CD8-positive, alpha-beta memory T cell (primary cell): ENCODE data around the gene ATRNL1. TPM values are rescaled to one million over a fixed set of nuclear protein-coding genes. Genes with fewer than 3 reads are reported as not detected.

ENCODE experiments used
- CTCF ChIA-PET: fragments of 350-600 bp; sonication (Branson Sonifier 250); formaldehyde crosslinking; loops from one replicate; lab custom pipeline; 2021; ENCODE audit warnings: antibody characterized with exemption; lab: Charles Lee
- POLR2A ChIA-PET: fragments of 350-600 bp; sonication (Branson Sonifier 250); formaldehyde crosslinking; loops from one replicate; lab custom pipeline; 2021; ENCODE audit warnings: antibody characterized with exemption; lab: Charles Lee
- DNase-seq, 5 donors: peaks; one replicate each; pipeline versions ENCODE4 v3.0.0 to v3.0.0-alpha.2; 2020 to 2022; ENCODE audit warnings: mixed read lengths in 1 of 5
- H3K27ac ChIP-seq: one replicate; pipeline ENCODE4 v1.7.0; 2013; ENCODE audit warnings: low read depth, mild to moderate bottlenecking, low read length, moderate library complexity
- H3K27me3 ChIP-seq: 2 replicates; pipeline ENCODE4 v1.7.0; 2013; ENCODE audit warnings: low read length, mild to moderate bottlenecking; ENCODE audit not compliant: insufficient read depth, poor library complexity, severe bottlenecking
- H3K36me3 ChIP-seq: 2 replicates; pipeline ENCODE4 v1.7.0; 2013; ENCODE audit warnings: mild to moderate bottlenecking, low read length, moderate library complexity; ENCODE audit not compliant: insufficient read depth
- H3K4me1 ChIP-seq: 2 replicates; pipeline ENCODE4 v1.7.0; 2013; ENCODE audit warnings: mild to moderate bottlenecking, low read length, moderate library complexity; ENCODE audit not compliant: insufficient read depth
- H3K4me3 ChIP-seq: 2 replicates; pipeline ENCODE4 v1.7.0; 2013; ENCODE audit warnings: mild to moderate bottlenecking, low read length
- H3K9me3 ChIP-seq: 2 replicates; pipeline ENCODE4 v1.7.0; 2013; ENCODE audit warnings: mild to moderate bottlenecking, low read length
- H3K27ac Mint-ChIP-seq, 8 donors: one replicate each; pipeline ENCODE4 v1.8.0; 2020 to 2021; ENCODE audit warnings: mixed read lengths in 8 of 8, mild to moderate bottlenecking in 6 of 8, inconsistent platforms in 3 of 8, moderate library complexity in 3 of 8
- H3K27me3 Mint-ChIP-seq, 2 donors: one replicate each; pipeline ENCODE4 v1.8.0; 2020 to 2021; ENCODE audit warnings: mixed read lengths in 2 of 2, mild to moderate bottlenecking in 1 of 2, moderate library complexity in 1 of 2
- H3K36me3 Mint-ChIP-seq, 3 donors: one replicate each; pipeline ENCODE4 v1.8.0; 2020 to 2021; ENCODE audit warnings: mixed read lengths in 3 of 3, inconsistent platforms in 1 of 3, mild to moderate bottlenecking in 1 of 3
- H3K4me1 Mint-ChIP-seq, 3 donors: one replicate each; pipeline ENCODE4 v1.8.0; 2020 to 2021; ENCODE audit warnings: mixed read lengths in 3 of 3, inconsistent platforms in 1 of 3, mild to moderate bottlenecking in 1 of 3
- H3K4me3 Mint-ChIP-seq, 7 donors: one replicate each; pipeline ENCODE4 v1.8.0; 2020 to 2021; ENCODE audit warnings: mixed read lengths in 7 of 7, mild to moderate bottlenecking in 6 of 7, moderate library complexity in 4 of 7, inconsistent platforms in 2 of 7
- H3K9me3 Mint-ChIP-seq, 5 donors: one replicate each; pipeline ENCODE4 v1.8.0; 2020 to 2022; ENCODE audit warnings: mixed read lengths in 5 of 5, mild to moderate bottlenecking in 3 of 5, moderate library complexity in 2 of 5, inconsistent platforms in 1 of 5
- polyA plus RNA-seq: library from polyadenylated mRNA; unstranded; fragments of 300-500 nt; fragmentation: Illumina TruSeq; gene quantifications from one replicate; pipeline ENCODE4 v1.2.3, GENCODE V29; 2021
- total RNA-seq, 2 experiments: library from RNA; stranded (reverse); gene quantifications; one replicate each; pipeline ENCODE4 v1.2.3, GENCODE V29; 2021

Gene ATRNL1
- total and polyA plus RNA-seq, 3 experiments from 2014 or later = not detected

DNA sequence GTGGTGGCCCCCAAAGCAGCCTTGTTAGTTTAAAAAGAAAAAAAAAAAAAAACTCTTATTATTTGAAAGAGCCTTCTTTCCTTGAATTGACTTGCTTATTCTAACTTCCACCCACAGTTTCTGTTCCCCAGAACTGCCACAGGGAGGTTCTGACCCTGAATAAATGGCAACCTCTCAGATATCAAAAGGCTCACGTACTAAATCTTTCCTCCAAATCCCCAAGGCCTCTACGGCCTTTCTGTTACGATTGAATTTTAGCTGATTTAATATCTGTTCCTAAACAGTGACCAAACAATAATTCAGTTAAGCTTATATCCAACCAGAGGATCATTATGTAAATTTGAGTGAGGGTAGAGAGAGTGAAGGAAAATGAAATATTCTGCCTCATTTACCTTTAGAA lies 697.1 kb downstream of the ATRNL1 start:
- POLR2A ChIA-PET = no interaction called here
- no peaks in the 10 kb centered on the region for H3K27me3 Mint-ChIP-seq

GRCh38 chr10:115795964-115796363 lies 702.8 kb downstream of the ATRNL1 start:
- Mint-ChIP-seq H3K4me3 (no peak overlapping the region), H3K27ac (no peak overlapping the region), H3K9me3 (peaks cover 4 to 11% (median 8%) of the 10 kb centered on the region in 5 donors), H3K36me3 (no peaks in the 10 kb centered on the region), H3K27me3 (no peaks in the 10 kb centered on the region), H3K4me1 (no peaks in the 10 kb centered on the region)
- Histone ChIP-seq H3K4me1 (no peaks in the 10 kb centered on the region), H3K4me3 (no peak overlapping the region), H3K36me3 (no peaks in the 10 kb centered on the region), H3K27me3 (no peaks in the 10 kb centered on the region), H3K27ac (no peak overlapping the region), H3K9me3 (no peaks in the 10 kb centered on the region)
- ChIA-PET CTCF (no interaction called here), POLR2A (no interaction called here)
- DNase-seq = no peak

More for the DNA sequence above, 697.1 kb downstream of the ATRNL1 start:
- CTCF ChIA-PET = no interaction called here
- Histone ChIP-seq H3K27me3 (no peaks in the 10 kb centered on the region), H3K27ac (no peak overlapping the region), H3K9me3 (no peaks in the 10 kb centered on the region), H3K36me3 (no peaks in the 10 kb centered on the region), H3K4me1 (no peaks in the 10 kb centered on the region), H3K4me3 (no peak overlapping the region)
- Mint-ChIP-seq H3K9me3 (peaks cover 0 to 11% (median 6%) of the 10 kb centered on the region in 5 donors), H3K4me1 (no peaks in the 10 kb centered on the region), H3K27ac (no peak overlapping the region), H3K36me3 (no peaks in the 10 kb centered on the region), H3K4me3 (no peak overlapping the region)
- DNase-seq = no peak

GRCh38 chr10:115801457-115801856 lies 708.3 kb downstream of the ATRNL1 start:
- CTCF ChIA-PET = no interaction called here
- peaks cover 3 to 23% (median 9%) of the 10 kb centered on the region in 5 donors for H3K9me3 Mint-ChIP-seq
- H3K36me3 ChIP-seq = no peaks in the 10 kb centered on the region
- H3K4me1 ChIP-seq = no peaks in the 10 kb centered on the region
- no peak overlapping the region for H3K4me3 ChIP-seq
- H3K4me1 Mint-ChIP-seq = no peaks in the 10 kb centered on the region
- H3K36me3 Mint-ChIP-seq = no peaks in the 10 kb centered on the region
- peaks cover 0 to 2% of the 10 kb centered on the region in 2 donors for H3K27me3 Mint-ChIP-seq
- H3K9me3 ChIP-seq = no peaks in the 10 kb centered on the region
- no peak for DNase-seq
- no peaks in the 10 kb centered on the region for H3K27me3 ChIP-seq
- H3K27ac Mint-ChIP-seq = no peak overlapping the region
- POLR2A ChIA-PET = no interaction called here
- H3K27ac ChIP-seq = no peak overlapping the region
- H3K4me3 Mint-ChIP-seq = no peak overlapping the region

GRCh38 chr10:115801992-115802391 lies 708.8 kb downstream of the ATRNL1 start:
- Mint-ChIP-seq H3K4me3 (no peak overlapping the region), H3K36me3 (no peaks in the 10 kb centered on the region), H3K27ac (no peak overlapping the region), H3K4me1 (no peaks in the 10 kb centered on the region), H3K9me3 (peaks cover 3 to 23% (median 9%) of the 10 kb centered on the region in 5 donors), H3K27me3 (peaks cover 0 to 2% of the 10 kb centered on the region in 2 donors)
- POLR2A ChIA-PET = no interaction called here
- no peak for DNase-seq
- Histone ChIP-seq H3K27ac (no peak overlapping the region), H3K27me3 (no peaks in the 10 kb centered on the region), H3K4me1 (no peaks in the 10 kb centered on the region), H3K9me3 (no peaks in the 10 kb centered on the region), H3K4me3 (no peak overlapping the region), H3K36me3 (no peaks in the 10 kb centered on the region)
- CTCF ChIA-PET = no interaction called here

- H3K27ac ChIP-seq = no peak overlapping the region
- no peaks in the 10 kb centered on the region for H3K36me3 ChIP-seq
- Mint-ChIP-seq H3K4me3 (no peak overlapping the region), H3K27me3 (peaks cover 0 to 2% of the 10 kb centered on the region in 2 donors), H3K27ac (no peak overlapping the region), H3K36me3 (no peaks in the 10 kb centered on the region), H3K9me3 (peaks cover 0 to 19% (median 8%) of the 10 kb centered on the region in 5 donors), H3K4me1 (no peaks in the 10 kb centered on the region)
- no peak overlapping the region for H3K4me3 ChIP-seq
- ChIA-PET CTCF (no interaction called here), POLR2A (no interaction called here)
- H3K9me3 ChIP-seq = no peaks in the 10 kb centered on the region
- DNase-seq = no peak
- H3K27me3 ChIP-seq = no peaks in the 10 kb centered on the region
- H3K4me1 ChIP-seq = no peaks in the 10 kb centered on the region
These were observed 709.7 kb downstream of the ATRNL1 start for GRCh38 chr10:115802911-115803310.

DNA sequence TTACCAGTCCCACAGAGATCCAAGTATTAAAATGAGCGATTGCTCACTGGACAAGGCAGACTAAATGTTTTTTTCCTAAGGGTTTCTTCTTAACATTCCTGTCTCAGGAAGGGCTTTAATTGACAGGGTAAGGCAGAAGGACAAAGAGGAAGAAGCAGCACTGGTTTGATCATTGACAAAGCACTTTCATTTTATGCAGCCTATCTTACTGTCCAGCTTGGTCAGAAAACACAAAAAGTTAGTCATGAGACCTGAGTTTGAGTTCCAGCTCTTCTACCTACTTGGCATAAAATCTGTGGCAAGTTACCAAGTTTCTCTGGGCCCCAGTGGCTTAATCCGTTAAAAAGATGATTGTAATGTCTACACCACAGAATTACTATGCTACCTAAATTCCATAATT lies 721.4 kb downstream of the ATRNL1 start:
- Mint-ChIP-seq H3K9me3 (peaks cover 4 to 12% (median 5%) of the 10 kb centered on the region in 5 donors), H3K27me3 (no peaks in the 10 kb centered on the region), H3K27ac (no peak overlapping the region), H3K36me3 (no peaks in the 10 kb centered on the region), H3K4me3 (no peak overlapping the region), H3K4me1 (no peaks in the 10 kb centered on the region)
- Histone ChIP-seq H3K4me3 (no peak overlapping the region), H3K4me1 (no peaks in the 10 kb centered on the region), H3K36me3 (no peaks in the 10 kb centered on the region), H3K9me3 (no peaks in the 10 kb centered on the region), H3K27ac (no peak overlapping the region), H3K27me3 (no peaks in the 10 kb centered on the region)
- ChIA-PET POLR2A (no interaction called here), CTCF (no interaction called here)
- no peak for DNase-seq

GRCh38 chr10:115818012-115818411 lies 724.8 kb downstream of the ATRNL1 start:
- H3K9me3 Mint-ChIP-seq = peaks cover 8 to 20% (median 14%) of the 10 kb centered on the region in 5 donors
- H3K27ac Mint-ChIP-seq = no peak overlapping the region
- Histone ChIP-seq H3K4me3 (no peak overlapping the region), H3K4me1 (no peaks in the 10 kb centered on the region), H3K27ac (no peak overlapping the region), H3K9me3 (no peaks in the 10 kb centered on the region), H3K36me3 (no peaks in the 10 kb centered on the region), H3K27me3 (no peaks in the 10 kb centered on the region)
- POLR2A ChIA-PET = no interaction called here
- CTCF ChIA-PET = no interaction called here
- H3K36me3 Mint-ChIP-seq = no peaks in the 10 kb centered on the region
- H3K27me3 Mint-ChIP-seq = no peaks in the 10 kb centered on the region
- DNase-seq = no peak
- H3K4me1 Mint-ChIP-seq = no peaks in the 10 kb centered on the region
- no peak overlapping the region for H3K4me3 Mint-ChIP-seq

DNA sequence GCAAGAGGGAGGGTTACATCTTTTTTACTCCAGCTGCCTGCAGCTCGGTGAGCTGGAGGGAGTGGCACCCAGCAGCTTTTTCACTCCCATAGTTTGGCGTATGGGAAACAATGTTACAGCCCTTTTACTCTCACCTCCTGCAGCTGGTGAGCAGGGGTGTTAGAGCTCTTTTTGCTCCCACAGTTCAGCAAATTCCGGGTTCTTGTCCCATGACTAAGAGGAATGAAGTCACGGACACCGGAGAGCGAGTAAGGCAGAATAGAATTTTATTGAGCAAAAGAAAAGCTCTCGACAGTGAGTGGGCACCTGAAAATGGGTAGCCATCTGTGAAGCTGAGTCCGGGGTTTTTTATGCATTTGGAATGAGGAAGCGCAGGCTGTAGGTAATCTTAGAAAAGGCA lies 733.2 kb downstream of the ATRNL1 start:
- no peaks in the 10 kb centered on the region for H3K27me3 Mint-ChIP-seq

More for the DNA sequence above, 733.2 kb downstream of the ATRNL1 start:
- no peaks in the 10 kb centered on the region for H3K9me3 ChIP-seq
- peaks cover 7 to 26% (median 21%) of the 10 kb centered on the region in 5 donors for H3K9me3 Mint-ChIP-seq
- H3K4me1 Mint-ChIP-seq = no peaks in the 10 kb centered on the region
- H3K36me3 Mint-ChIP-seq = no peaks in the 10 kb centered on the region
- ChIA-PET POLR2A (no interaction called here), CTCF (no interaction called here)
- no peak overlapping the region for H3K27ac Mint-ChIP-seq
- H3K4me1 ChIP-seq = no peaks in the 10 kb centered on the region
- H3K27ac ChIP-seq = no peak overlapping the region
- H3K36me3 ChIP-seq = no peaks in the 10 kb centered on the region
- H3K27me3 ChIP-seq = no peaks in the 10 kb centered on the region
- no peak overlapping the region for H3K4me3 ChIP-seq
- DNase-seq = no peak
- no peak overlapping the region for H3K4me3 Mint-ChIP-seq
